IPS-18a (cell line): ENCODE results near the gene KIF21A.

Experiments used
- H3K27ac ChIP-seq: one replicate; pipeline ENCODE4 v1.5.1; 2013; ENCODE audit warnings: low read length
- H3K27me3 ChIP-seq: one replicate; pipeline ENCODE4 v1.6.1; 2013; ENCODE audit warnings: mild to moderate bottlenecking, low read length; ENCODE audit not compliant: control insufficient read depth, insufficient read depth
- H3K36me3 ChIP-seq: one replicate; pipeline ENCODE4 v1.6.1; 2013; ENCODE audit warnings: low read depth, low read length; ENCODE audit not compliant: control insufficient read depth
- H3K4me1 ChIP-seq: one replicate; pipeline ENCODE4 v1.6.1; 2013; ENCODE audit warnings: low read depth, low read length; ENCODE audit not compliant: control insufficient read depth
- H3K4me3 ChIP-seq: one replicate; pipeline ENCODE4 v1.5.1; 2013; ENCODE audit warnings: low read length
- H3K9ac ChIP-seq: one replicate; pipeline ENCODE4 v1.6.1; 2013; ENCODE audit warnings: mild to moderate bottlenecking, low read length, moderate library complexity
- H3K9me3 ChIP-seq: one replicate; pipeline ENCODE4 v1.6.1; 2013; ENCODE audit warnings: low read depth, low read length; ENCODE audit not compliant: control insufficient read depth

Gene KIF21A

DNA sequence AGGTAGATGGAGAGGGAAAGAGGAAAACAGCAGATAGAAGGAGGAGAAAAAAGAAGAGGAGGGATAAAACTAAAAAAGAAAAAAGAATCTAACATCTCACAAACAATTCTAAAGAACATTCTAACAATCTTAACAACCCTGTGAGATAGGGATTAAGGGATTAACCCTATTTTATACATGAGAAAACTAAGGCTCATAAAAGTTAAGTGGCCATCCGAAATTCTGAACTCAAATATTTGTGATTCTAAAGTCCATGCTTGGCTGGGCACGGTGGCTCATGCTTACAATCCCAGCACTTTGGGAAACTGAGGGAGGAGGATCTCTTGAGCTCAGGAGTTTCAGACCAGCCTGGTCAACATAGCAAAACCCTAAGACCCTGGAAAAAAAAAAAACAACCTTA is 13.1 kb downstream of the KIF21A start:
- Histone ChIP-seq H3K27me3 (no peaks in the 10 kb centered on the region), H3K4me3 (no peak overlapping the region), H3K9ac (no peak overlapping the region), H3K36me3 (no peaks in the 10 kb centered on the region), H3K4me1 (no peaks in the 10 kb centered on the region), H3K9me3 (no peaks in the 10 kb centered on the region), H3K27ac (no peak overlapping the region)

DNA sequence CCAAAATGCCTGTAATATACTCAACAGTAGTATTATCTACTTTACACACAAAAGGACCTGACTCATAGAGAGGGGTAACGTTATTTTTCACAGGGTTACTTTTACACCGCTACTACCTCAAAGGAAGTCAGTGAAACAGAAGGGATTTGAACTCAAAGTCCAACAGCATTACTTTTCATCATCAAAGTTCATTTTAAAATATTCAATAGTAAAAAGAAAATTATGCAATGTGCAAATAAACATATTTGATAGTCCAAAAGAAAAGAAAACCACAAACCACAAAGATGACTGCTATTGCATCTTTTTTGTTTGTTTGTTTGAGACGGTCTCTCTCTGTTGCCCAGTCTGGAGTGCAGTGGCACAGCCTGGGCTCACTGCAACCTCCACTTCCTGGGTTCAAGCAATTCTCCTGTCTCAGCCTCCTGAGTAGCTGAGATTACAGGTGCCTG is 15.5 kb downstream of the KIF21A start:
- no peaks in the 10 kb centered on the region for H3K9me3 ChIP-seq
- no peaks in the 10 kb centered on the region for H3K27me3 ChIP-seq
- H3K27ac ChIP-seq: no peak overlapping the region
- no peaks in the 10 kb centered on the region for H3K4me1 ChIP-seq
- no peaks in the 10 kb centered on the region for H3K36me3 ChIP-seq
- H3K4me3 ChIP-seq: no peak overlapping the region
- no peak overlapping the region for H3K9ac ChIP-seq

GRCh38 chr12:39426636-39427240 is 16.2 kb downstream of the KIF21A start:
- H3K4me1 ChIP-seq: no peaks in the 10 kb centered on the region
- no peaks in the 10 kb centered on the region for H3K27me3 ChIP-seq
- no peak overlapping the region for H3K4me3 ChIP-seq
- H3K9me3 ChIP-seq: no peaks in the 10 kb centered on the region
- H3K36me3 ChIP-seq: no peaks in the 10 kb centered on the region
- no peak overlapping the region for H3K27ac ChIP-seq
- H3K9ac ChIP-seq: no peak overlapping the region

GRCh38 chr12:39420043-39420442 is 22.9 kb downstream of the KIF21A start:
- H3K36me3 ChIP-seq: no peaks in the 10 kb centered on the region
- no peaks in the 10 kb centered on the region for H3K27me3 ChIP-seq
- H3K9ac ChIP-seq: no peak overlapping the region
- H3K4me3 ChIP-seq: no peak overlapping the region
- no peaks in the 10 kb centered on the region for H3K9me3 ChIP-seq
- H3K27ac ChIP-seq: no peak overlapping the region
- no peaks in the 10 kb centered on the region for H3K4me1 ChIP-seq

GRCh38 chr12:39419471-39419870 is 23.4 kb downstream of the KIF21A start:
- no peaks in the 10 kb centered on the region for H3K27me3 ChIP-seq
- H3K27ac ChIP-seq: no peak overlapping the region
- H3K36me3 ChIP-seq: no peaks in the 10 kb centered on the region
- no peaks in the 10 kb centered on the region for H3K9me3 ChIP-seq
- no peak overlapping the region for H3K9ac ChIP-seq
- H3K4me1 ChIP-seq: no peaks in the 10 kb centered on the region
- H3K4me3 ChIP-seq: no peak overlapping the region

DNA sequence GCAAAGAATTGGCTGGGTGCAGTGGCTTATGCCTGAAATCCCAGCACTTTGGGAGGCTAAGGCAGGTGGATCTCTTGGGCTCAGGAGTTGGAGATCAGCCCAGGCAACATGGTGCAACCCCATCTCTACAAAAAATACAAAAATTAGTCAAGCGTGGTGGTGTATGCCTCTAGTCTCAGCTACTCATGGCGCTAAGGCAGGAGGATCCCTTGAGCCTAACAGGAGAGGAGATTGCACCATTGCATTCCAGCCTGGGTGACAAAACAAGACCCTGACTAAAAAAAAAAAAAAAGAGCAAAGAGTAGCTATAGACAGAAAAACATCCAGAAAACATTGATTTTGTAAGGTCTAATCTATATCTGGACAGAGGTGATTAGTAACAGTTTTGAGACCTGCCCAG is 25.0 kb downstream of the KIF21A start:
- Histone ChIP-seq H3K27me3 (no peaks in the 10 kb centered on the region), H3K27ac (no peak overlapping the region), H3K9me3 (no peaks in the 10 kb centered on the region), H3K9ac (no peak overlapping the region), H3K4me1 (peaks cover 5% of the 10 kb centered on the region), H3K36me3 (no peaks in the 10 kb centered on the region), H3K4me3 (no peak overlapping the region)

DNA sequence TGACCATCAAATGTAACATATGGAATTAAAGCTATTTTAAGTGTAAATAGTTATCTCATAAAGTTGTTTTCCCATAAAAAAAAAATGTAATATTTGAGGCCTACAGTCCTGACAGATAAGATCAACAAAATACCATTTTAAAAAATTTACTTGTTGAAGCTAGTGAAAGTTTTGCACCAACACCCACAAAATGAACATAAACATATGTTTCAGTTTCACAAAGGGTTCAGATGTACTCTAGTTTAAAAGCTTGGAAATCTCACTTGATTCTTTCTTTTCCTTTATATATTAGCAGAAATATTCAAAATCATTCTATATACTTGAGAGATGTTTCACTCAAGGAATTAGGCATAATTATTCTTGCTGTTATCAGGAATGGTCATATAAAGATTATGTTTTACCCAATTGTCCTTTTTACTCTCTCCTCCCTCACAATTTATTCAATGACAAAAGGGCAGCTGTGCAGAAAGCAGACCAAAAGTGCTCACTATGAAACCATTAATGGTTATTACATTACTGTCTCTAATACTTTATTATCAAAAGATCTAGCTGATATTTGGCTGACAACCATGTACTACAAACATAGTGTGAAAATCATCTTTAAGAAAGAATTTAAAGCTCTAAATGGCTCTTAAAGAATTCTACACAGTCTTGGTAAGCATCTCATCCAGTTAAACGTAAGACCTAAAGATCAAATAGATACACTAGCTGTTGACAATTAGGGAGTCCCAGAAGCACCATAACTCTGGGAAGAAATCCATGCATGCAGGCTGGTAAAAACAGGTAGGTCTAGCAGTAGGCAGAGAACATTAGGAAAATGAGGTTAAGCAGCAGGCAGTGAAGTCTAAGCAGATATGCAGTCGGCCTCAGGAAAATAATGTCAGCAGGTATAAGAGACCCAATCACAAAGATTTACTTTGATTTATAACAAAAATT is 28.8 kb downstream of the KIF21A start:
- Histone ChIP-seq H3K27me3 (no peaks in the 10 kb centered on the region), H3K9me3 (no peaks in the 10 kb centered on the region), H3K9ac (no peak overlapping the region), H3K4me1 (peaks cover 8% of the 10 kb centered on the region), H3K27ac (no peak overlapping the region), H3K4me3 (no peak overlapping the region), H3K36me3 (no peaks in the 10 kb centered on the region)

- Histone ChIP-seq H3K27me3 (no peaks in the 10 kb centered on the region), H3K9me3 (no peaks in the 10 kb centered on the region), H3K4me1 (peaks cover 8% of the 10 kb centered on the region), H3K36me3 (no peaks in the 10 kb centered on the region), H3K27ac (no peak overlapping the region), H3K4me3 (no peak overlapping the region), H3K9ac (no peak overlapping the region)
These were observed 30.7 kb downstream of the KIF21A start for GRCh38 chr12:39412210-39412609.

DNA sequence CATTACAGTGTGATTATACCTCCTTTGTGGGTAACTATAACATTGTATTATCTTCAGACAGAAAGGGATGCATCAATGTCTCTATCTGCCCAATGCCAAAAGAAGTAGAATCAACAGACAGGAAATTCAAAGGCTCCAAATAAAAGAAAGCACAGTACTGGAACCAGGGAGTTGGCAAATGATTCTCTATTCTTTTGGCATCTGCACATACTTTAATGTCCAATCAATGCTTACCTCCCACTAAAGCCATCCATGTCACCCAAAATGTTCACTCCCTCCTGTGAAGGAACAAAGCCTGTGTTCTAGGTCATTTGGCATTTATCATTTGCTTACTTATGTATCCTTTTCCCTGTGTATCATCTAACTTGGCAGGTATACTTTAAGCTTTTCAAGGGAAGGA is 36.7 kb downstream of the KIF21A start:
- Histone ChIP-seq H3K36me3 (no peaks in the 10 kb centered on the region), H3K27me3 (no peaks in the 10 kb centered on the region), H3K4me3 (no peak overlapping the region), H3K4me1 (peaks cover 12% of the 10 kb centered on the region), H3K27ac (no peak overlapping the region), H3K9ac (no peak overlapping the region), H3K9me3 (no peaks in the 10 kb centered on the region)

- H3K9ac ChIP-seq: no peak overlapping the region
- no peak overlapping the region for H3K4me3 ChIP-seq
- H3K27me3 ChIP-seq: no peaks in the 10 kb centered on the region
- H3K4me1 ChIP-seq: peaks cover 12% of the 10 kb centered on the region
- H3K27ac ChIP-seq: no peak overlapping the region
- H3K9me3 ChIP-seq: no peaks in the 10 kb centered on the region
- H3K36me3 ChIP-seq: no peaks in the 10 kb centered on the region
These were observed 37.3 kb downstream of the KIF21A start for GRCh38 chr12:39405580-39405979.

GRCh38 chr12:39404000-39404399 is 38.9 kb downstream of the KIF21A start:
- no peak overlapping the region for H3K27ac ChIP-seq
- no peaks in the 10 kb centered on the region for H3K36me3 ChIP-seq
- H3K9me3 ChIP-seq: no peaks in the 10 kb centered on the region
- H3K4me3 ChIP-seq: no peak overlapping the region
- no peaks in the 10 kb centered on the region for H3K27me3 ChIP-seq
- H3K4me1 ChIP-seq: peaks cover 12% of the 10 kb centered on the region
- no peak overlapping the region for H3K9ac ChIP-seq

- Histone ChIP-seq H3K36me3 (no peaks in the 10 kb centered on the region), H3K4me3 (no peak overlapping the region), H3K9me3 (no peaks in the 10 kb centered on the region), H3K9ac (no peak overlapping the region), H3K27me3 (no peaks in the 10 kb centered on the region), H3K27ac (no peak overlapping the region), H3K4me1 (peaks cover 12% of the 10 kb centered on the region)
These were observed 39.5 kb downstream of the KIF21A start for GRCh38 chr12:39403376-39403775.
